ENCODE data around the gene NCMAP.
A peak's percentile ranks its signal among the peaks of the same experiment; 100 is the strongest.

Gene NCMAP

DNA sequence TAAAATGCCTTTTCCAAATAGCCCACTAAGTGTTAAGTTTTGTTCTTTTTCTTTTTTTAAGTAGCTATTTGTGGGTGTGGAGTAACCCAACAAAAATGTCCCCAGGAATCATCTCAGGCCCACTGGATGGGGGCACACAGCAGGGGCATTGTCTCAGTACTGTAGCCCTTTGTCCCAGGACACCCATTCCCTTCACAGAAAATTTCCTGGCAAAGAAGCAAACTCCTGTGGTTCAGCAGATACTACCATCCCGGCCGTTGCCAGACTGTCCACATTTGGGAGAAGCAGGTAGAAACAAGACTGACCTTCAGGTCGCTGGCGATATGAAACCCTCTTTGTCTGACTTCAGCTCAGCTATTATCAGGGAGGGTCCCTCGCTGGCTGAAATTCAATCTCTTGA, 63.5 kb downstream of the NCMAP start:
- TF ChIP-seq GATA2 (IDR thresholded peaks at IDR 0.05; ENCODE audit: low read depth, low read length) (no peak), GATA3 (IDR thresholded peaks at IDR 0.05; ENCODE audit: low read depth, low read length) (no peak)

DNA sequence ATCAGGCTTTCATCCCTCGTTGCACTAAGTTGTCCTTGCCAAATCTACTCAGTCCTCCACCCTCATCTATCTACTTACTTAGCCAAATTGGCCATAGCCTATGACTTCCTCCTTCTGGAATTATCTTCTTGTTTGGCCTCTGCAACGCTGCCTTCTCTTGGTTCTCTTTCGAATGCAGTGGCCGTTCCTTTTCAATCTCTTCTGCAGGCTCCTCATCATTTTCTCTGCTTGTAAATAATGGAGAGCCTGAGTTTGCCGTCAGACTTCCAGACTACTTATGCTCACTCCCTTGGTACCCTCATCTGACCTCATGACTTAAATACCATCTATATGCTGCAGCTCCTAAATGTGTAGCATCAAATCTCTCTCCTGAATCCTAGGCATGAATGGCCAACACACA, 64.8 kb downstream of the NCMAP start:
- no peak for TF ChIP-seq GATA2 (IDR thresholded peaks at IDR 0.05; ENCODE audit: low read depth, low read length)
- no peak for TF ChIP-seq GATA3 (IDR thresholded peaks at IDR 0.05; ENCODE audit: low read depth, low read length)

DNA sequence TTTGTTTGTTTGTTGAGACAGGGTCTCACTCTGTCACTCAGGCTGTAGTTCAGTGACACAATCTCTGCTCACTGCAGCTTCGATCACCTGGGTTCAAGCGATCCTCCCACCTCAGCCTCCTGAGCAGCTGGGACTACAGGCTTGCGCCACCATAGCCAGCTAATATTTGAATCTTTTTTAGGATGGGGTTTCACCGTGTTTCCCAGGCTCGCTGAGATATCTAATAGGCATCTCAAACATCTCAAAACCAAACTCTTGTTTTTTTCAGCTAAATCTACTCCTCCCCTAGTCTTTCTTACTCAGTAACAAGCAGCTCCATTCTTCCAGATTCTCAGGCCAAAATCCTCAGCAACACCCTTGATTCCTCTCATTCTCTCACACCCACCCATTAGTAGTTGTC, 65.2 kb downstream of the NCMAP start:
- no peak for TF ChIP-seq GATA2 (IDR thresholded peaks at IDR 0.05; ENCODE audit: low read depth, low read length)
- TF ChIP-seq GATA3 (IDR thresholded peaks at IDR 0.05; ENCODE audit: low read depth, low read length), result no peak

DNA sequence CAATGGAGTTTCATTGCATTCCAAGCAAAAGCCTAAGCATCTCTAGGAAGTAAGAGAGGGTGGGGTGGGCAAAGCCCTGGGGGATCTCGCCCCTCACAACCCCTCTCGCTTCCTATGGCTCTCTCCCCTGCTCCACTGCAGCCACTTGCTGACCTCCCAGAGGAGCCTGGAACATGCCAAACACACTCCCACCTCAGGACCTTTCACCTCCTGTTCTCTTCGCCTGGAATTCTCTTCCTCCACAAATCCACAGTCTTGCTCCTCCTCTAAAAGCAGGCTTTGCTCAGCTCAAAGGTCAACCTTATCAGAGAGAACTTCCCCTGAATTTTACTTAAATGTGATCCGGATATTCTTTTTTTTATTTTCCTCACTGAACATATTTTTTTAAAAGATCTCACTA, 66.3 kb downstream of the NCMAP start:
- TF ChIP-seq GATA2 (IDR thresholded peaks at IDR 0.05; ENCODE audit: low read depth, low read length) (no peak), GATA3 (IDR thresholded peaks at IDR 0.05; ENCODE audit: low read depth, low read length) (no peak)

DNA sequence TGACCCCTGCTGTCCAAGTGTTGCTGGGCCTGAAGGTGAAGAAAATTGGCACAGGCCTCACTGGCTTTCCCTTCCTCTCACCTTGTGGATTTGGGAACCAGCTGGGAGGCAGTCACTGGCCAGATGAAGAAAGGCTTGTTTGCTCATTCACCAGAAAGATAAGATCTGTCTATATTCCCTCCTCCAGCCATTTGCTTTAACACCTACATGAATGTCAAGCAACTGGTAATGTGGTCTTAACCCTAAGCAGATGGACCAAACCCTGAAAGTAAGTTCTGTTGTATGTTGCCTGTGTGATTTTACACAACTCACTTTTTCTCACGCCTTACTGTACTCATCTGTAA, 76.9 kb downstream of the NCMAP start:
- TF ChIP-seq GATA3 (IDR thresholded peaks at IDR 0.05; ENCODE audit: low read depth, low read length) (no peak), GATA2 (IDR thresholded peaks at IDR 0.05; ENCODE audit: low read depth, low read length) (no peak)

DNA sequence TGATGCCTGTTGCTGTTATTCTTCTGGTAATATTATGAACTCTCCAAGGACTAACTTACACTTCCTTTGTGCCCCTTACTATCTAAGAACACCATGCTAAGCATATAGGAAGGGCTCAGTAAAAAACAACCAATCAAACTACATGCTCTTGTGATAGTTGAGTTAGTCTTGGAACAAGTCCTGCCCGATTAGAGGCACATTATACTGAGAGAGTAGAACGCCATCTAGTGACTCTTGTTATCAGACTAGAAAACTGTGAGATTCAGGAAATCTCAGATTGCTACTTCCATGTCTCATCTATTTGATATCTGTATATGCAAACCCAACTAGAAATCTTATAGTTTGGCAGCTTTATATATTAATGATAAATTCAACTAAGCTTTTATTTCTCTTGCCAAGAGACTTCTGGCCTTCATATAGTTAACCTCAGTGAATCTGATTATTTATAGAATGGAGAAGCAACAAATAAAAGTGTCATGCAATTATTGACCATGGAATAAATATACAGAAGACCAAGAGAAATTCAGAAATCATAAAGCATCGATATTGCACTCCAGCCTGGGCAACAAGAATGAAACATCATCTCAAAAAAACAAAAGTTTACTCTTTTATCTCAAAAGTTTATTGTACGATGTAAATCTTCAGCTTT, 79.4 kb downstream of the NCMAP start:
- TF ChIP-seq GATA2 (IDR thresholded peaks at IDR 0.05; ENCODE audit: low read depth, low read length), result no peak
- no peak for TF ChIP-seq GATA3 (IDR thresholded peaks at IDR 0.05; ENCODE audit: low read depth, low read length)

DNA sequence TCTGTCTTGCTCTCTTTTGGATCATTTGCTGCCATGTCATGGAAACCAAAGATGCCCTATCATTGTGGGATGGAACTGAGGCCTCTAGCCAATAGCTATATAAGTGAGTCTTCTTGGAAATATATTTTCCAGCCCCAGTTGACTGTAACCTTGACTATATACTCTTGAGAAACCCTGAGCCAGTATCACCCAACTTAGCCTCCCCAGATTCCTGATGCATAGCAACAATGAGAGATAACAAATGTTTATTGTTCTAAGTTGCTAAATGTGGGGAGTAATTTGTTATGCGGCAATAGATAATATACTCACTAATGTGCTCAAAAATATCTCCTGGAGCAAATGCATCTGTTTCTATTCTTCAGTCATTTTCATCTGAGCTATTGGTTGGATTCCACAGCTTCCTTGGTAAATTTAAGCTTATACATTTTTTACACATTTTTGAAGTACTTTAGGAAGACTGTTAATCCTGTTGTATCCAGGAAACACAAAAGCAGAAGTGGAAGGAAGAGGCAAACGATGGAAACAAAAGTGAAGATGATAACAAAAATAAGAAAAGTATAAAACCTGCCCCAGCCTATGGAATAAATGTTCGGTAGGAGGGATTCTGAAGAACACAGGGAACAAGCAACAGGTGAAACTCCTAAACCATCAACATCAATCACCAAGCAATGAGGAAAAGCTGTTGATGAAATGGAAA, 80.9 kb downstream of the NCMAP start:
- TF ChIP-seq GATA2 (IDR thresholded peaks at IDR 0.05; ENCODE audit: low read depth, low read length) (no peak), GATA3 (IDR thresholded peaks at IDR 0.05; ENCODE audit: low read depth, low read length) (no peak)

DNA sequence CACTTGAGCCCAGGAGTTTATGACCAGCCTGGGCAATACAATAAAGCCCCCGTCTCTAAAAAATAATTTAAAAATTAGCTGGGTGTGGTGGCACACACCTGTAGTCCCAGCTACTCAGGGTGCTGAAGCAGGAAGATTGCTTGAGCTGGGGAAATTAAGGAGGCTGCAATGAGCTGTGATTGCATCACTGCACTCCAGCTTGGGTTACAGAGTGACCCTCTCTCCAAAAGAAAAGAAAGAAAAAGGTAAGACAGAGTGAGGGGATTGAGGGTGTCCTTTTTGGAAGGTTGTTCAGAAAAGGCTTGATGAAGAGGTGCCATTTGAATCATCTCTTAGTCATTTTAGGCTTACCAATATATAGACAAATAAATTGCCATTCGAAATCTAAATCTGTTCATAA, 83.2 kb downstream of the NCMAP start:
- TF ChIP-seq GATA3 (IDR thresholded peaks at IDR 0.05; ENCODE audit: low read depth, low read length) (no peak), GATA2 (IDR thresholded peaks at IDR 0.05; ENCODE audit: low read depth, low read length) (no peak)

DNA sequence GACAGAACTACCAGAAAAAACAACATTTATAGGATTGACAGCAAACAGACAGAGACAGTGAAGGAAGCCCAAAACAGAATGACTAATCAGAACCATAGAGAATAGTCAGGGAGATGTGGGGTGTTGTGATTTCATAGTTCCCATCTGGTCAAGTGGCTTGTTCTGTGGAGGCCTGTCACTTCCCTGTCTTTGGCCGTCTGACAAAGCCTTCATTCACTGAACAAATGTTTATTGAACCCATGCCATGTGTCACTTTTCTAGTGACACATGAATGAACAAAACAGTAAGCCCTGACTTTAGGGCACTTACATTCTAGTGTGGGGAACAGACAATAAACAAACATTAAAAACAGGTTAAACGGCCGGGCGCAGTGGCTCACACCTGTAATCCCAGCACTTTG, 84.0 kb downstream of the NCMAP start:
- TF ChIP-seq GATA3 (IDR thresholded peaks at IDR 0.05; ENCODE audit: low read depth, low read length), result no peak
- TF ChIP-seq GATA2 (IDR thresholded peaks at IDR 0.05; ENCODE audit: low read depth, low read length), result no peak

DNA sequence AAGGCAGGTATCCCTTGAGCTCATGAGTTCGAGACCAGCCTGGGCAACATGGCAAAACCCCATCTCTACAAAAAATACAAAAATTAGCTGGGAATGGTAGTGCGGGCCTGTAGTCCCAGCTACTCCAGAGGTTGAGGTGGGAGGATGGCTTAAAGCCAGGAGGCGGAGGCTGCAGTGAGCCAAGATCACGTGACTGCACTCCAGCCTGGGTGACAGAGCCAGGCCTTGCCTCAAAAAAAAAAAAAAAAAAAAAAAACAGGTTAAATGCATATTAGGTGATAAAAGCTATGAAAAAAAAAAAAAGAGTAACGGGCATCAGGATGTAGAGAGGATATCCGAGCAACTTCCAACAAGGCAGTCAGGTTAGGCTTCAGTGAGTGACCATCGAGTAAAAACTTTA, 84.4 kb downstream of the NCMAP start:
- TF ChIP-seq GATA3 (IDR thresholded peaks at IDR 0.05; ENCODE audit: low read depth, low read length) (no peak), GATA2 (IDR thresholded peaks at IDR 0.05; ENCODE audit: low read depth, low read length) (no peak)

DNA sequence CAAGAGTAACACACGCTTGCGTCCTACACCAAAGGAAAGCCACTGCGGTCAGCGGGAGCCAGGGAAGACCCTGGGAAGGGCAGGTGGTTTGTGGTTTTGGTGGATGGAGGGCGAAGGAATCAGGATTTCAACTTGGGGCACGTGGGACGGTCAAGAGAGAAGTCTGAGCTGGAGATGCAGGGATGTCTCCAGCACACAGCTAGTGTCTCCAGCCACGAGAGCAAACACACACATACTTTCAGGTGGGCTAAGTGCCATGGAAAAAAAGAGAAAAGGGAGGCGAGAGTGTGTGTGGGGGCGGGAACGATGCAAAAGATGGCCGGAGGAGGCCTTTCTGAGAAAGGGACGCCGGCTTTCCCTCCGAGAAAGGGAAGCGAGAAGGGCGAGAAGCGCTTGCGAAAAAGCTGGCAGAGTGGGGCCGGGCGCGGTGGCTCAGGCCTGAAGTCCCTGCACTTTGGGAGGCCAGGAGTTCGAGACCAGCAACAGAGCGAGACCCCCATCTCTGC, 85.8 kb downstream of the NCMAP start:
- no peak for TF ChIP-seq GATA3 (IDR thresholded peaks at IDR 0.05; ENCODE audit: low read depth, low read length)
- TF ChIP-seq GATA2 (IDR thresholded peaks at IDR 0.05; ENCODE audit: low read depth, low read length), result no peak

DNA sequence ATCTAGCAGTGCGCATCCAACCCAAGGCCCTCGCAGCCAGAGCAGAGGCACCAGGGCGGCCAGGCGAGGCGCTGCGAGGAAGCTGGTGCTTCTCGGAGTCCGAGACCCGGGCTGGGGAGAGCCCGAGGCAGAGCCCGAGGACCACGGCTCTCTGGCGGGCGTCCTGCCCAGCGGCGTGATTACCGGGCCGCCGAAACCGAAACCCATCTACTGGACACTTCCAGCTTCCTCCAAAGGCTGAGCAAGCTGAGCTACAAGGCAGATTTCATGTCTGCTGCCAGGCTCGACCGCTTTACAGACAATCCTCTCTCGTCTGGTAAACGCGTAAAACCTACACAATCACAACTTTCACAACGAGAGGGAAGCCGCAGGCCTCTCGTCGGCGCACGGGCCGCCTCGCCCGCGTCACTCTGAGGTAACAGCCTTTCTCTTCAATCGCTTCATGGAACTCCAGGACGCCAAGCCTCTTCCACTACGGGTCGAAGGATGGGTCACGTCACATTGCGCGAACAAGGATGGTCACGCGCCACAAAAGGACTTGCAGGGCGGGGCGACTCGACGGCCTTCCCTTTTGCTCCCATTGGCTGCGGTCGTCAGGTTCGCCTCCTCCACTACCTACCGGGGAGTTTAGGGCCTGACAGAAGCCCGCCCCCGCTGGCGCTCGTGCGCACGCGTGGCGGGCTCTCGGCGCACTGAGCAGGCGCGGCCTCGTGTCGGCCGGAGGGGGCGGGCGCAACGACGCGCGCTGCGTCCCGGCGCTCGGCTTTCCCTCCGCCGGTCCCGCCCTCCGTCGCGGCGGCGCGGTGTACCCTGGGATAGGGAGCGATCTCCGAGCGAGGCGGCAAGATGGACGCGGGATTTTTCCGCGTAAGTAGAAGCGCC, 86.8 kb downstream of the NCMAP start, which contains the start of gene SRRM1:
SRRM1 (plus strand) TSS at position 822 of the 882 bp plus-strand sequence; CDS start at position 847, 25 bp downstream.
- TF ChIP-seq GATA2 (IDR thresholded peaks at IDR 0.05; ENCODE audit: low read depth, low read length) (peak; percentile 13; the same call in 1 of the 2 replicates), GATA3 (IDR thresholded peaks at IDR 0.05; ENCODE audit: low read depth, low read length) (no peak)

DNA sequence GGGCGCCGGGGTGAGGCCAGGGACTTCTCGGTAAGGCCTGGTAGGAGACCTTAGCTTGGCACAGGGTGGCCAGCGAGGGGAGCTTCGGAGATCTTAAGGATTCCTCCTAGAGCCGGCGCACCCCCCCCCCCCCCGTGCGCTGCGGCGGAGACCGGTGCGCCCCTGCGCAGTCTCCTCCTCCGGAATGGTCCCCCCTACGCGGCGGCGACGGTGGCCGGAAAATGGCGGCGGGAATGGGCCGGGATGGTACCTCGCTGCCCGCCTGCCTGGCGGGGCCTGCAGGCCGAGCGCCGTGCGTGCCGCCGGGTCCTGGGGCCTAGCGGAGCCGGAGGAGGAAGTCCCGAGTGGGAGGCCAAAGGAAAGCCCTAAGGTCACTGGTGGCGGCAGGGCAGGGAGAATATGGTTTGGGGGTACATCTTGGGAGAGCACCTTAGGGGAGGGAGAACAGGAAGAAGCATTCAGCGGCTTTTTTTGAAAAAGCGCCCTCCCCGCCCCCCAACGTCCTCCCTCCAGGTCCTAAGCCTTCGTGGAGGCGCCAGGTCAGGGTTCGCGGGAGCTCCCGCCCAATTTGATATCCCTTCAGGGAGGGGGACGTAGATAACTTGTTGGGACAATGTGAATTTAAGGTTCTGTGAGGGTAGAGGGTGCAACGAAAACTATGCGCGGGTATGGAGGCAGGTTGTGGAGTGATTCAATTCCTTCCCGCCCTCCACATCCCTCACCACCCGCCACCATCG, 87.6 kb downstream of the NCMAP start:
- TF ChIP-seq GATA2 (IDR thresholded peaks at IDR 0.05; ENCODE audit: low read depth, low read length), result no peak
- TF ChIP-seq GATA3 (IDR thresholded peaks at IDR 0.05; ENCODE audit: low read depth, low read length), result no peak

DNA sequence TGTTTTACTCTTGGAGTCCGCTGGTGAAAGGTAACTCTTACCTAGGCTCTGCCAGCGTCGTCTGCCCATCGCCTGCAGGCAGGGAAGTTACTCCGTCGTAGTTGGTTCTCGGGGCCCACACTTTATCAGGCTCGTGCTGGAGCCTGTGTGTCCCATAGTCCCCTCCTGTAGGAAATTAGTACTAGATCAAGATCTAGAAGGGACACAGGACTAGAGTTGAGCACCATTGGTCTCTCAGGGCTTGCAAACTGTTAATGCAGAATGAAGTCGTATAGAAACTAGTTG, 88.2 kb downstream of the NCMAP start:
- TF ChIP-seq GATA3 (IDR thresholded peaks at IDR 0.05; ENCODE audit: low read depth, low read length), result no peak
- no peak for TF ChIP-seq GATA2 (IDR thresholded peaks at IDR 0.05; ENCODE audit: low read depth, low read length)

Measured in SH-SY5Y (cell line).